SIG-M5 treated with dmso at 0.1 percent for 504 hours (cell line): Measurements from ENCODE around the gene MIPEP.
A peak's percentile ranks its signal among the peaks of the same experiment; 100 is the strongest.
"Not testable (repeated sequence)": the region's sequence is repeated elsewhere in the genome, so short reads cannot be mapped to it uniquely, and the experiment has no call there.

Experiments used
- DNase-seq: peaks from one replicate; lab custom pipeline; 2025; ENCODE audit not compliant: unreplicated experiment; lab: John Stamatoyannopoulos, UW

Gene MIPEP

DNA sequence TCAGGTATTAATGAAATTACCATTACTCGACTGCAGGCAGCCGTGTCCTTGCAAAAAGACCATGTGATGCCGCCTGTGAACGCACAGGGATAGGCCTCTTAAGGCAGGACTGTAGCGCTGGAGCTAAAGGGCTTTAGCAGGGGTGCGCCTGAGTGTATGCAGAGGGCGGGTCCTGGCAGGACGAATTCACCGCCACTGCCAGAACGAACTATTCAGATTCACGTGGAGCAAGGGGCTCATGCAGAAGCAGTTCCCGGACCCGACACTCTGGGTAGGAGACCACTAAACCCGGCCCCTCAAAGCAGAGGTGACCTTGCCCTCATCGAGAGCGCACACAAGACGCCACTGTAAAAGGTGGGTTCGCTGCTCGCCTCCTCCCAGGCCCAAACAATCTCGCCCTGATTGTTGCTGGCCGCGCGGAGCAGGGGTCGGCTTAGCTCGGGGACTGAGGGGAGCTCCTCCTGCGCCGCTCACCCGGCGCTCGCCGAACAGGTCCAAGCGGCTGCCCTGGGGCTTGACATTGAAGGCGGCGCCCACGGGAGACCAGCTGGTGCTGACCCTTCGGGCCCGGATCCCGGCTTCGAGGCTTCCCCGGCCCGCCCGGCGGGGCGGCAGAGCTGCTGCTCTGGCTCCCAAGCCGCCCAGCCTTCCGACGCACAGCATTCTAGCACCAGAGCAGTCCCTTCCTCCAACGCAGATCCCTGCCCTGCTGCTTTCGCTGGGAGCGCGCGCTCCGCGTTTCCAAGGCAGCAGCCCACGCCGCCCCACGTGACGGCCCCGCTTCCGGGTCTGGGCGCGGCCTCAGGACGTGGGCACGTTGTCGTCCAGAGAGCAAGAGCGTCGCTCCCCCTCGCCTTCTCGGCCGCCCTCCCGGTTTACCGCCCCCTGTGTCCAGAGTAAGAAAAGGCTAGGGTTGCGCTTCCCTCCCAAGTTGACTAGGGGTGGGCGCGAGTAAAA, at the start of gene MIPEP:
TSS of gene MIPEP (minus strand) at position 743 of the 957 bp plus-strand sequence. CDS start at position 663, 80 bp downstream.
- peak; percentile 92 for DNase-seq

GRCh38 chr13:23934520-23934919, 45.3 kb upstream of the MIPEP start:
- no peak for DNase-seq

- DNase-seq, result no peak
Measured at GRCh38 chr13:23928985-23929384, 39.8 kb upstream of the MIPEP start.

DNA sequence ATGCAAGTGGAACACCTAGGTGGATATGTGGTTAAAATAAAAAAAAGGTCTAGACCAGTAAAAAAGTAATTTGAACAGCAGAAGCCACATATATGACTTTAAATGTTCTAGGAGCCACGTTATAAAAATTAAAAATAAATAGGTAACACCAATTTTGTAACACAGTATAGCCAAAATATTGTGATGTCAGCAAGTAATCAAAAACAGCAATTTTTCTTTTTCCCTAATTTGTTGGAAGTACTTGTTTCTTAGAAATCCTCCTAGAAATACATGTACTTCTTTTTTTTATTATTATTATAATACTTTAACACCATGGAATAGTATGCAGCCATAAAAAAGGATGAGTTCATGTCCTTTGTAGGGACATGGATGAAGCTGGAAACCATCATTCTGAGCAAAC, 33.8 kb upstream of the MIPEP start:
- DNase-seq, result no peak

DNA sequence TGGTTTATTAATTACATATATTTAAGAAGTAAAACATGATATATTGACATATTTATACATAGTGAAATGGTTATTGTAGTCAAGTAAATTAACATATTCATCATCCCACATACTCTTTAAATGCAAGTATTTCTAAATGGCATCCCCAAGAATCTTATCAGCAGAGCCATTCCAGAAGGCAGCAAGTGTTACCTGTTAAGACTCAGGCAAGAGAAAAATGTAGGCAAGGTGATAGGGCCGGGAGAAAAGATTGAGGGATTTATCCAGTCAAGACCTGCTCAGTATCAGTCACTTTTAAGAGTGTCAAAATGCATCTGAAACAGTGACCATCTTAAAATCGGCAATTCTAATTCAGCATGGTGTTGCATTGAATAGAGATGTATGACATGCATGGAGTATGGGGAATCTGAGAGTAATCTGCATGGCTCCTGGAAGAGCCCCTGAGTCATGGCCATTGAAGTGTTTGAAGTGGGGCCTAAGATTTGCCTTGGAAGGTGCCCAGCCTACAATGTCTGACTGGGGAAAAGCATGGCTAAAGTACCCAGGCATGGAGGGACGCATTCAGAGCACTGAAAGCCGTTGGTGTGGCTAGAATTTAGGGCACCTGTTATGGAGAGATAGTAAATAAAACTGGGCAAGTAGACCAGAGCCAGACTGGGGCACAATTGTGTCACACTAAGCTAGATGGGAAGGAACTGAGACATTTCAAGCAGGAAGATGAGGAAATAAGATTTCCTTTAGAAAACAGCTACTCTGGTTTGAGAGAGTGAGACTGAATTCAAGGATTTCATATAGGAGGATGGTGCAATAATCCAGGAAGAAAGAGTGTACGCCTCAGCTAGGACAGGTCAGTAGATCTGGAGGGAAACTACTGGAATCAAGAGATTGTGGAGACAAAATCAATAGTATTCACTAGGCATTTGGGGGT, 33.1 kb upstream of the MIPEP start:
- DNase-seq, result no peak

DNA sequence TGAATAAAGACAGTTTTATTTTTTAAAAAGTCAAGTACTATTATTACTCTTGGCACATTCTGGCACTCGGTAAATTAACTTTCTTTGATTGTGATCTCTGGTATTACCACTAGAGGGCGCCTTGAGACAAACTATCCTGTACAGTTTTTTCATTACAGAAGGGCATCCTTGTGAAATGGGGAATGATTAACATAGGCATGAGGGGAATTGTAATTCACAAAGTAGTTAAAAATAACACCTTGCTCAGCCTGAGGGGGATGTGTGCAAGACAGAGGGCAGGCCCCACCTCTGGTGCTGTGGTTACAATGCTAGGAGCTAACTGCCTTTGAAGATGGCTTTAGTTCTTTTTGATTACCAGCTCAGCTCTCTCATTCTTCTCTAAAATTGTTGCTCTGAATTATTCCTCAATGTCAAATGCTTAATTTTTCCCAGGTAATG, 32.3 kb upstream of the MIPEP start:
- DNase-seq, result peak; percentile 48

- peak; percentile 8 for DNase-seq
Measured at GRCh38 chr13:23919006-23919405, 29.8 kb upstream of the MIPEP start.

- DNase-seq, result no peak
Measured at GRCh38 chr13:23918208-23918607, 29.0 kb upstream of the MIPEP start.

GRCh38 chr13:23915308-23915707, 26.1 kb upstream of the MIPEP start:
- no peak for DNase-seq

DNA sequence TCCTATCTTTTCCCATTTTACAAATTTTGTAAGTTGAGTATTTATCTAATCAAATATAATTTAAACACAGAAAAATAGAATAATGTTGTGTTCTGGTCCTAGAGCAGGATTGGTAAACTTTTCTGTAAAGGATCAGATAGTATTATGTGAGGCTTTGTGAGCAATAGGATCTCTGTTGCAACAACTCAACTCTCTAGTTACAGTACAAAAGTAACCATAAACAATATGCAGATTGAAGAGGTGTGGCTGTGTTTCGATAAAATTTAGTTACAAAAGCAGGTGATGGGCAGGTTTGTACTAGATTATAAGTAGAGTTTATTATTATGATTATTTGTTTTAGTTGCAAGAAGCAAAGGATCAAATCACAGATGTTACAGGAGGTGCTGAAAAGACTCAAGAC, 23.3 kb upstream of the MIPEP start:
- no peak for DNase-seq

- no peak for DNase-seq
Measured at GRCh38 chr13:23909606-23910005, 20.4 kb upstream of the MIPEP start.

DNA sequence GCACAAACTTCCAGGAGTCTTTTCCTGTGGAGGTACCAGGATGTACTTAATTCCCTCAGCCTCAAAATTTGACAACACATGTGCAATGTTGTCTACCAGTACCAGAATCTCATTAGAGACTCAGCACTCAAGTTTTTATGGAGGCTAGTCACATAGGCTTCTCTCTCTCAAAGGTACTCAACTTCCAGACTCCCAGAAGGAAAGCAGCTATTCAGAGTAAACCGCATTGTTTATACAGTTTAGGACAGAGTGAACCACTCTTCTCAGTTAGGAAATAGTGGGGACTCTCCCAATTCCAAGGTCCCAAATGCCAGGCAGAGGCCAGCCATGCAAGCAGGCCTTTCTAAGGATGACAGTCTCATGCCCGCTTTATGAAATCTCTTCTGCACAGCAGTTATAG, 16.6 kb upstream of the MIPEP start:
- DNase-seq, result no peak

DNA sequence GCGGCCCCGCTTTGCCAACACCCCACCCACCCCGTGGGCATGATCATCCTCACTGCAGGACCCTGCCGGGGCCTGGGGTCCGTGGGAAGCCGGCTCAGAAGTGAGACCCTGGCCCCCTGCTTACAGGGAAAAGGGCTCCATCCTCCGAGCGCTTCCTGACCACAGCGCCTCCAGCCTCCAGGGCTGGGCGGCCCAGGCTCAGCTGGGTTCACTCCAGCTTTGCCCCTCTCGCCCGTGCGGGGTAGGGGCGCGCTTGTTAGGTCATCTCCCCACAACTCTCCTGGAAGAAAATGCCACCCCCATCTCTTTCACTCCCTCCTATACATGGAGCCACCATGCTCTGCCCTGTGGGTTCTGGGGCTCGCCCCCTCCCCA, 14.7 kb upstream of the MIPEP start:
- no peak for DNase-seq

DNA sequence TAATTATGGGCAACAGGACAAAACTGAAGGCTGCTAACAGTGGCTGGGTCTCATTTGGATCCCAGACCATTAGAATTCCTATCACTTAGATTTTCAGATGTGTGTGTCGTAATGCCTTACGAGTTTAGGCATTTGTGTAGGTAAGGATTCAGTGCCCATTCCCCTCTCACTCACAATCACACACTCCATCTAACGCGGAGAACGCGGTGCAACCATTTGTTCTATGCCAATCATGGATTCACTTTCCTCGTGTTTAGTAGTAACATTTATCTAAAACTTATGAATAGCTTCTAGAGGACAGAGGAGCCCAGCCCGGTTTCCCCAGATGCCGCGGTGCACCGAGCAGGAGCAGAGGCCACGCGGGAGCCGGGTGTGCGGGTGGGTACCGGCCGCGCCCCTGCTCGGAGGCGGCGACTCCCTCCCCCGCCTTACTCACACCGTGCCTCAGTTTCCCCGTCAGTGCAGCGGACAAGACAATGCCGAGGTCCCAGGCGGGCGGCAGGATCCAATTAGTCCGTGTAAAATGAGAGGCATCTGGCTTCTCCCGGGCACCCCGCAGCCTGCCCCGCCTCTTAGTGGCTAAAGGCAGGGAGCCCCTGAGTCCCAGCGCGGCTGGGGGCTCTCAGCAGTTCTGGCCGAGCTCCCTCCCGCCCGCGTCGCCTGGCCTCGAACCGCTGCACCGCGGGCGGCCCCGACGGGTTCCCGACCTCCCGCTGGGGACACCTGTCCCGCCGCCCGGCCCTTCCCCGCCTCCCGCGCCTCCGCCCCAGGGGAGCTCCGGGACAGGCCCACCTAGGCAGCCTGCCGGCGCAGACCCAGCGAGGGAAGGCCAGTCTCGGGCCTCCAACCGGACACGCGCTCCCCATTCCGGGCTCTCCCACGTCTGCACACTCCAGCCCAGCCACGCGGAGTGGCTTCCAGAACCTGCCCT, 14.0 kb upstream of the MIPEP start:
- DNase-seq, result no peak

DNA sequence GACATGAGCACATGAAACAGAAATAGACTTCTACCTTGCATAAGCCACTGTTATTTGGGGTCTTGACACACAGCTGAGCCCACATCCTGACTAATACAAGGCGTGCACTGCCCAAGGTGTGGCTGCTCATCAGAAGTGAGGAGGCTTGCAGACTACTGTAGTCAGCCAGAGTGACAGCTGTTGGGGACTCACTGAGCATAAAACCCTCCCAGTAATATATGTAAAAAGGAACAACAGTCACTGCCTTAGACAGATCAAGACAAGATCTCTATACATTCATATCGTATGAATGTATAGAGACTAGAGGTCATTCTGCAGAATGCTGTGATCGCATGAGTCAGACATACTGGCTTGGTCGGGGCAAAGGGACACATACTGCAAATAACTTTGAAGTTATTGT, 12.2 kb upstream of the MIPEP start:
- no peak for DNase-seq

- DNase-seq, result peak; percentile 34
Measured at GRCh38 chr13:23899555-23899954, 10.4 kb upstream of the MIPEP start.

GRCh38 chr13:23898101-23898500, 8.9 kb upstream of the MIPEP start:
- DNase-seq, result no peak

DNA sequence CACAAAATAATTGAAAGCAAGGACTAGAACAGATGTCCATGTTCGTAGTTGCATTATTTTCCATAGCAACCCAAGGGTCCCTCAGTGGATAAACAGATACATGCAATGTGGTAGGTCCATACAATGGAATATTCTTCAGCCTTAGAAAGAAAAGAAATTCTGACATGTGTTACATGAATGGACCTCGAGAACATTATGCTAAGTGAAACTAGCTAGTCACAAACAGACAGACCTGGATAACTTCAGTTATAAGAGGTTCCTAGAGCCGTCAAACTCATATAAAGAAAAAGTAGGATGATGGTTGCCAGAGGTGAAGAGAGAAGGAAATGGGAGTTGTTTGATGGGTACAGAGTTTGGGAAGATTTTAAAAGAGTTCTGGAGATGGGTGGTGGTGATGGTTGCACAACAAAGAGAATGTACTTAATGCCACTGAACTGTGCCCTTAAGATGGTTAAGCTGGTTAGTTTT, 8.3 kb upstream of the MIPEP start, which contains the start of gene C1QTNF9B:
TSS of gene C1QTNF9B (minus strand) at position 51 of the 468 bp plus-strand sequence.
- DNase-seq, result not testable (repeated sequence)

GRCh38 chr13:23894746-23895145, 5.5 kb upstream of the MIPEP start:
- DNase-seq, result not testable (repeated sequence)

DNA sequence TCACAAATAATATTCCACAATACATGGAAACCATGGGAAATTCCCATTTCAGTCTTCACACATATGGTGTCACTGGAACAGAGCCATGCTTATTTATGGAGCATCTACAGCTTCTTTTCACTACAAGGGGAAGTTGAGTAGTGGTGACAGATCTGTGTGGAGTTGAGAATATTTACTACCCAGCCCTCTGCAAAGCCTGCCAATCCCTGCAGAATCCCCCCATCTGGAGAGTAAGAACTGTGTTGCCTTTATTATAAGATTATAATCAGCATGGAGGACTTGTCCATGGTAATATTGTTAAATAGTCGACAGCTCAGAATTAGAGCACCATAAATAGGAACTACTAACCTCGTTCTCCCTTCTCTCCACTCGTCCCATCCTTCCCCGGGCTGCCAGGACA, 4.6 kb upstream of the MIPEP start:
- not testable (repeated sequence) for DNase-seq
